SK-N-SH treated with all-trans-retinoic acid at 6 μM for 48 hours (cell line): Measurements from ENCODE around the gene TMEM39A.

ENCODE experiments used
- ATAC-seq: fragments of 200-7000 bp; cut with Tn5 transposase; 3 replicates; pipeline ENCODE4 v1.9.1; 2020; ENCODE audit warnings: mild to moderate bottlenecking, moderate library complexity
- ARNTL ChIP-seq: fragments of 450-650 bp; formaldehyde crosslinking; IDR thresholded peaks from 2 replicates; pipeline ENCODE4 v1.5.0; 2020; ENCODE audit warnings: low read depth, mild to moderate bottlenecking, moderate library complexity, borderline replicate concordance
- BACH2 ChIP-seq: fragments of 250-450 bp; sonication (Bioruptor Pico); IDR thresholded peaks from 2 replicates; pipeline ENCODE4 v1.9.0; 2021; ENCODE audit warnings: mild to moderate bottlenecking, borderline replicate concordance
- CSDC2 ChIP-seq: fragments of 250-450 bp; sonication (Bioruptor Pico); IDR thresholded peaks from 2 replicates; pipeline ENCODE4 v1.5.0; 2020; ENCODE audit warnings: mild to moderate bottlenecking, moderate library complexity
- ESRRG ChIP-seq: fragments of 250-450 bp; sonication (Bioruptor Pico); IDR thresholded peaks from 2 replicates; pipeline ENCODE4 v1.6.1; 2021; ENCODE audit warnings: mild to moderate bottlenecking
- GLIS3 ChIP-seq: fragments of 250-450 bp; sonication (Bioruptor Pico); IDR thresholded peaks from 2 replicates; pipeline ENCODE4 v1.5.0; 2020; ENCODE audit warnings: mild to moderate bottlenecking, moderate library complexity
- ISL1 ChIP-seq: fragments of 250-450 bp; sonication (Bioruptor Pico); IDR thresholded peaks from 2 replicates; pipeline ENCODE4 v2.1.2; 2022; ENCODE audit warnings: mild to moderate bottlenecking, moderate library complexity
- OSR1 ChIP-seq: fragments of 250-450 bp; sonication (Bioruptor Pico); IDR thresholded peaks from 2 replicates; pipeline ENCODE4 v1.8.0; 2022; ENCODE audit warnings: moderate library complexity, mild to moderate bottlenecking, inconsistent platforms
- PPARA ChIP-seq: fragments of 250-450 bp; sonication (Bioruptor Pico); IDR thresholded peaks from 2 replicates; pipeline ENCODE4 v1.5.0; 2020; ENCODE audit warnings: mild to moderate bottlenecking, borderline replicate concordance
- RARB ChIP-seq: fragments of 250-450 bp; sonication (Bioruptor Pico); IDR thresholded peaks from 2 replicates; pipeline ENCODE4 v1.8.0; 2021; ENCODE audit warnings: mild to moderate bottlenecking, moderate library complexity
- SNAI2 ChIP-seq: fragments of 250-450 bp; sonication (Bioruptor Pico); IDR thresholded peaks from 2 replicates; pipeline ENCODE4 v1.5.0; 2020; ENCODE audit warnings: mild to moderate bottlenecking, moderate library complexity
- TOX ChIP-seq: fragments of 250-450 bp; sonication (Bioruptor Pico); IDR thresholded peaks from 2 replicates; pipeline ENCODE4 v1.8.0; 2021; ENCODE audit warnings: mild to moderate bottlenecking, moderate library complexity, borderline replicate concordance
- ZC3H10 ChIP-seq: fragments of 250-450 bp; sonication (Bioruptor Pico); IDR thresholded peaks from 2 replicates; pipeline ENCODE4 v1.5.1; 2021; ENCODE audit warnings: mild to moderate bottlenecking, moderate library complexity
- ZFP3 ChIP-seq: fragments of 250-450 bp; sonication (Bioruptor Pico); IDR thresholded peaks from 2 replicates; pipeline ENCODE4 v1.5.0; 2020; ENCODE audit warnings: mild to moderate bottlenecking, moderate library complexity
- ZFP30 ChIP-seq: fragments of 450-650 bp; formaldehyde crosslinking; IDR thresholded peaks from 2 replicates; pipeline ENCODE4 v1.5.0; 2022; ENCODE audit warnings: mild to moderate bottlenecking, moderate library complexity
- ZNF565 ChIP-seq: fragments of 450-650 bp; formaldehyde crosslinking; conservative IDR thresholded peaks from 2 replicates; pipeline ENCODE4 v1.5.0; 2020; ENCODE audit warnings: low read depth, mild to moderate bottlenecking, moderate library complexity
- ZNF8 ChIP-seq: fragments of 450-650 bp; formaldehyde crosslinking; IDR thresholded peaks from 2 replicates; pipeline ENCODE4 v1.5.0; 2020; ENCODE audit warnings: mild to moderate bottlenecking, moderate library complexity
- TF ChIP-seq, protein P1 (sequence below): fragments of 250-450 bp; sonication (Bioruptor Pico); IDR thresholded peaks from 2 replicates; pipeline ENCODE4 v1.8.0; 2020; ENCODE audit warnings: mild to moderate bottlenecking, moderate library complexity, borderline replicate concordance
- TF ChIP-seq, protein P2 (sequence below): fragments of 250-450 bp; sonication (Bioruptor Pico); IDR thresholded peaks from 2 replicates; pipeline ENCODE4 v1.8.0; 2021; ENCODE audit warnings: low read depth, mild to moderate bottlenecking, moderate library complexity, borderline replicate concordance
- TF ChIP-seq, protein P3 (sequence below): fragments of 250-450 bp; sonication (Bioruptor Pico); IDR thresholded peaks from 2 replicates; pipeline ENCODE4 v1.5.1; 2021; ENCODE audit warnings: mild to moderate bottlenecking, moderate library complexity
- TF ChIP-seq, protein P4 (sequence below): fragments of 250-450 bp; sonication (Bioruptor Pico); IDR thresholded peaks from 2 replicates; pipeline ENCODE4 v1.5.1; 2020; ENCODE audit warnings: low read depth, mild to moderate bottlenecking, moderate library complexity

Gene TMEM39A

DNA sequence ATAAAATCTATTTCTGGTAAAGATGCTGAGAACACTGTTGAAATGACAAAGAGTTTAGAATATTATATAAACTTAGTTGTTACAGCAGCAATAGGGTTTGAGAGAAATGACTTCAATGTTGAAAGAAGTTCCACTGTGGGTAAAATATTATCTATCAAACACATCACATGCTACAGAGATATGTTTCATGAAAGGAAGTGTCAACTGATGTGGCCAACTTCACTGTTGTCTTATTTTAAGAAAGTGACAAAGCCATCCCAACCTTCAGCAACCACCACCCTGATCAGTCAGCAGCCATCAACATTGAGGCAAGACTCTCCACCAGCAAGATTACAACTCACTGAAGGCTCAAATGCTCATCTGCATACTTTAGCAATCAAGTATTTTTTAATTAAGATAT is 20.2 kb downstream of the TMEM39A start (continued):
- no peak for TF ChIP-seq PPARA (CRISPR knock-in tag)
- TF ChIP-seq ZNF565 (CRISPR knock-in tag): no peak
- TF ChIP-seq, protein P1, sequence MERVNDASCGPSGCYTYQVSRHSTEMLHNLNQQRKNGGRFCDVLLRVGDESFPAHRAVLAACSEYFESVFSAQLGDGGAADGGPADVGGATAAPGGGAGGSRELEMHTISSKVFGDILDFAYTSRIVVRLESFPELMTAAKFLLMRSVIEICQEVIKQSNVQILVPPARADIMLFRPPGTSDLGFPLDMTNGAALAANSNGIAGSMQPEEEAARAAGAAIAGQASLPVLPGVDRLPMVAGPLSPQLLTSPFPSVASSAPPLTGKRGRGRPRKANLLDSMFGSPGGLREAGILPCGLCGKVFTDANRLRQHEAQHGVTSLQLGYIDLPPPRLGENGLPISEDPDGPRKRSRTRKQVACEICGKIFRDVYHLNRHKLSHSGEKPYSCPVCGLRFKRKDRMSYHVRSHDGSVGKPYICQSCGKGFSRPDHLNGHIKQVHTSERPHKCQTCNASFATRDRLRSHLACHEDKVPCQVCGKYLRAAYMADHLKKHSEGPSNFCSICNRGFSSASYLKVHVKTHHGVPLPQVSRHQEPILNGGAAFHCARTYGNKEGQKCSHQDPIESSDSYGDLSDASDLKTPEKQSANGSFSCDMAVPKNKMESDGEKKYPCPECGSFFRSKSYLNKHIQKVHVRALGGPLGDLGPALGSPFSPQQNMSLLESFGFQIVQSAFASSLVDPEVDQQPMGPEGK (CRISPR knock-in tag): no peak
- no peak for TF ChIP-seq ZC3H10 (CRISPR knock-in tag)
- no peak for TF ChIP-seq ZNF8
- TF ChIP-seq, all 23 proteins: peak for 0

DNA sequence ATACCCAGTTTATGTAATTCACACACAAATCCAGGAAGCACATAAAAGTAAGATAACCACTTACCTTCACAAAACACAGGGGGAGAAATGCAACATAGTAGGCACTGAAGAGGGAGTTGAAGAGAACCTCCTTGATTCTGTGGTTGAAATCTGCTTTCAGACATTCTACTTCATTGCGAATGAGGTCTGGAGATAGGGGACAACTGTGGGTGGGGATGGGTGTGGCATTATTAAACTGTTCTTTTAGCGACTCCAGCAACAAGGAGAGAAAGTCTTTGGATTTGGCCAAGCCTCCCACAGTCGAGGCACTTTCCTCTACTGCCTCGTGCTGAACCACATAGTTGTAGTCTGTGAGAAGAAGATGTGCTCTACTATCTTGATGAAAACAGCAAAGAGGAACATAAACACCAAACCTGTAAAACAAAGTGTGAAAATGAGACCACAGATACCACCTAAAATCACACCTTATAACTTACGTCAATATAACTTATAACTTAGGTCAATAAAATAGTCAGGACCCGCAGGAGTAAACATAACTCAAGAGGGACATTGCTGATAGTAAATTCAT is 25.6 kb downstream of the TMEM39A start:
- no peak for TF ChIP-seq ZNF565 (CRISPR knock-in tag)
- TF ChIP-seq, protein P2, sequence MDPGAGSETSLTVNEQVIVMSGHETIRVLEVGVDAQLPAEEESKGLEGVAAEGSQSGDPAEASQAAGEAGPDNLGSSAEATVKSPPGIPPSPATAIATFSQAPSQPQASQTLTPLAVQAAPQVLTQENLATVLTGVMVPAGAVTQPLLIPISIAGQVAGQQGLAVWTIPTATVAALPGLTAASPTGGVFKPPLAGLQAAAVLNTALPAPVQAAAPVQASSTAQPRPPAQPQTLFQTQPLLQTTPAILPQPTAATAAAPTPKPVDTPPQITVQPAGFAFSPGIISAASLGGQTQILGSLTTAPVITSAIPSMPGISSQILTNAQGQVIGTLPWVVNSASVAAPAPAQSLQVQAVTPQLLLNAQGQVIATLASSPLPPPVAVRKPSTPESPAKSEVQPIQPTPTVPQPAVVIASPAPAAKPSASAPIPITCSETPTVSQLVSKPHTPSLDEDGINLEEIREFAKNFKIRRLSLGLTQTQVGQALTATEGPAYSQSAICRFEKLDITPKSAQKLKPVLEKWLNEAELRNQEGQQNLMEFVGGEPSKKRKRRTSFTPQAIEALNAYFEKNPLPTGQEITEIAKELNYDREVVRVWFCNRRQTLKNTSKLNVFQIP: no peak
- ATAC-seq: no peak

DNA sequence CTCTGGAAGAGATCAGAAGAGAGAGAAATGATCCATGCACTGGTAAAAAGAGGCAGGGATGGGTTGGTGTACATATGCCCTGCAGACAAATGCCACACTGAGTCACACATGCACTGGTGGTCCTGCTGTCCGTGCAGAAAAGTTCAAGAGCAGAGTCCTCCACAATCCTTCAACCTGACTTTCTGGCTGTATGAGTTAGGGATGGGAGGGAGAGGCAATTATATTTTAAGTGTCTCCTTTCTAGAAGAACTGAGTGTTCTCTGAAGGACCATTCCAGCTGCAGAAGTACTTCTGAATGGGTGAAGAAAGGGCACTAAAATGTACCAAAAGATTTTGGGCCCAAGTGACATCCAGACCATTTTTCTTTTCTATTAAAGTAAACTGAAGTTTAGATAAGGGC is 26.4 kb downstream of the TMEM39A start:
- ATAC-seq: no peak
- no peak for TF ChIP-seq SNAI2
- TF ChIP-seq CSDC2 (CRISPR knock-in tag): no peak
- TF ChIP-seq ZC3H10 (CRISPR knock-in tag): no peak
- TF ChIP-seq OSR1 (CRISPR knock-in tag): no peak
- TF ChIP-seq ZFP3: no peak
- no peak for TF ChIP-seq ESRRG (CRISPR knock-in tag)
- no peak for TF ChIP-seq PPARA (CRISPR knock-in tag)
- TF ChIP-seq, protein P3, sequence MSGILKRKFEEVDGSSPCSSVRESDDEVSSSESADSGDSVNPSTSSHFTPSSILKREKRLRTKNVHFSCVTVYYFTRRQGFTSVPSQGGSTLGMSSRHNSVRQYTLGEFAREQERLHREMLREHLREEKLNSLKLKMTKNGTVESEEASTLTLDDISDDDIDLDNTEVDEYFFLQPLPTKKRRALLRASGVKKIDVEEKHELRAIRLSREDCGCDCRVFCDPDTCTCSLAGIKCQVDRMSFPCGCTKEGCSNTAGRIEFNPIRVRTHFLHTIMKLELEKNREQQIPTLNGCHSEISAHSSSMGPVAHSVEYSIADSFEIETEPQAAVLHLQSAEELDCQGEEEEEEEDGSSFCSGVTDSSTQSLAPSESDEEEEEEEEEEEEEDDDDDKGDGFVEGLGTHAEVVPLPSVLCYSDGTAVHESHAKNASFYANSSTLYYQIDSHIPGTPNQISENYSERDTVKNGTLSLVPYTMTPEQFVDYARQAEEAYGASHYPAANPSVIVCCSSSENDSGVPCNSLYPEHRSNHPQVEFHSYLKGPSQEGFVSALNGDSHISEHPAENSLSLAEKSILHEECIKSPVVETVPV (CRISPR knock-in tag): no peak
- TF ChIP-seq, protein P4, sequence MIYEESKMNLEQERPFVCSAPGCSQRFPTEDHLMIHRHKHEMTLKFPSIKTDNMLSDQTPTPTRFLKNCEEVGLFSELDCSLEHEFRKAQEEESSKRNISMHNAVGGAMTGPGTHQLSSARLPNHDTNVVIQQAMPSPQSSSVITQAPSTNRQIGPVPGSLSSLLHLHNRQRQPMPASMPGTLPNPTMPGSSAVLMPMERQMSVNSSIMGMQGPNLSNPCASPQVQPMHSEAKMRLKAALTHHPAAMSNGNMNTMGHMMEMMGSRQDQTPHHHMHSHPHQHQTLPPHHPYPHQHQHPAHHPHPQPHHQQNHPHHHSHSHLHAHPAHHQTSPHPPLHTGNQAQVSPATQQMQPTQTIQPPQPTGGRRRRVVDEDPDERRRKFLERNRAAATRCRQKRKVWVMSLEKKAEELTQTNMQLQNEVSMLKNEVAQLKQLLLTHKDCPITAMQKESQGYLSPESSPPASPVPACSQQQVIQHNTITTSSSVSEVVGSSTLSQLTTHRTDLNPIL (CRISPR knock-in tag): no peak
- no peak for TF ChIP-seq ISL1 (CRISPR knock-in tag)
- no peak for TF ChIP-seq ZNF8
- TF ChIP-seq GLIS3 (CRISPR knock-in tag): no peak
- no peak for TF ChIP-seq ZFP30
- TF ChIP-seq RARB (CRISPR knock-in tag): no peak
- TF ChIP-seq, protein P2: no peak
- TF ChIP-seq, protein P1 (CRISPR knock-in tag): no peak
- TF ChIP-seq BACH2: no peak
- TF ChIP-seq TOX (CRISPR knock-in tag): no peak
- TF ChIP-seq ARNTL (CRISPR knock-in tag): no peak
